Duodenal mucosa (tissue), 2 donors: ENCODE data around the gene RFPL1.

Experiments
- H3K27ac ChIP-seq: one replicate; pipeline ENCODE4 v1.7.0; 2013; ENCODE audit warnings: low read depth, low read length
- H3K27me3 ChIP-seq, 2 donors: one replicate each; pipeline ENCODE4 v1.7.0; 2013; ENCODE audit warnings: low read length in 2 of 2, control low read depth in 1 of 2; ENCODE audit not compliant: insufficient read depth in 2 of 2, control insufficient read depth in 1 of 2
- H3K36me3 ChIP-seq, 2 donors: one replicate each; pipeline ENCODE4 v1.7.0; 2013; ENCODE audit warnings: low read length in 2 of 2, control low read depth in 1 of 2; ENCODE audit not compliant: insufficient read depth in 2 of 2, control insufficient read depth in 1 of 2
- H3K4me1 ChIP-seq, 2 donors: one replicate each; pipeline ENCODE4 v1.7.0; 2013; ENCODE audit warnings: low read length in 2 of 2, control low read depth in 1 of 2; ENCODE audit not compliant: insufficient read depth in 2 of 2, control insufficient read depth in 1 of 2
- H3K4me3 ChIP-seq, 2 donors: one replicate each; pipeline ENCODE4 v1.7.0; 2013; ENCODE audit warnings: low read length in 2 of 2, low read depth in 1 of 2
- H3K9ac ChIP-seq, 2 donors: one replicate each; pipeline ENCODE4 v1.7.0; 2013; ENCODE audit warnings: low read length in 2 of 2, low read depth in 1 of 2
- H3K9me3 ChIP-seq, 2 donors: one replicate each; pipeline ENCODE4 v1.7.0; 2013; ENCODE audit warnings: low read length in 2 of 2, control low read depth in 1 of 2; ENCODE audit not compliant: control insufficient read depth in 1 of 2

RFPL1 gene

GRCh38 chr22:29435236-29436136 is 2.9 kb upstream of the RFPL1 start:
- H3K9me3 ChIP-seq = no peaks in the 10 kb centered on the region
- no peaks in the 10 kb centered on the region for H3K4me1 ChIP-seq
- no peak overlapping the region for H3K4me3 ChIP-seq
- H3K27ac ChIP-seq = no peak overlapping the region
- H3K27me3 ChIP-seq = peaks cover 12 to 19% of the 10 kb centered on the region in 2 donors
- H3K36me3 ChIP-seq = no peaks in the 10 kb centered on the region
- no peak overlapping the region for H3K9ac ChIP-seq

GRCh38 chr22:29442976-29443375 is 4.6 kb downstream of the RFPL1 start:
- H3K9me3 ChIP-seq = no peaks in the 10 kb centered on the region
- H3K4me3 ChIP-seq = no peak overlapping the region
- H3K4me1 ChIP-seq = no peaks in the 10 kb centered on the region
- no peak overlapping the region for H3K9ac ChIP-seq
- no peaks in the 10 kb centered on the region for H3K27me3 ChIP-seq
- H3K27ac ChIP-seq = no peak overlapping the region
- no peaks in the 10 kb centered on the region for H3K36me3 ChIP-seq

GRCh38 chr22:29443452-29443851 is 5.1 kb downstream of the RFPL1 start:
- Histone ChIP-seq H3K9me3 (no peaks in the 10 kb centered on the region), H3K4me3 (no peak overlapping the region), H3K4me1 (no peaks in the 10 kb centered on the region), H3K27me3 (no peaks in the 10 kb centered on the region), H3K27ac (no peak overlapping the region), H3K36me3 (no peaks in the 10 kb centered on the region), H3K9ac (no peak overlapping the region)

- H3K9me3 ChIP-seq = no peaks in the 10 kb centered on the region
- no peak overlapping the region for H3K4me3 ChIP-seq
- H3K36me3 ChIP-seq = no peaks in the 10 kb centered on the region
- H3K4me1 ChIP-seq = no peaks in the 10 kb centered on the region
- no peaks in the 10 kb centered on the region for H3K27me3 ChIP-seq
- no peak overlapping the region for H3K27ac ChIP-seq
- H3K9ac ChIP-seq = no peak overlapping the region
Measured at GRCh38 chr22:29443861-29444792, 5.7 kb downstream of the RFPL1 start.

GRCh38 chr22:29445508-29445907 is 7.1 kb downstream of the RFPL1 start:
- Histone ChIP-seq H3K9me3 (no peaks in the 10 kb centered on the region), H3K36me3 (no peaks in the 10 kb centered on the region), H3K4me1 (no peaks in the 10 kb centered on the region), H3K27ac (no peak overlapping the region), H3K9ac (no peak overlapping the region), H3K27me3 (no peaks in the 10 kb centered on the region), H3K4me3 (no peak overlapping the region)

- Histone ChIP-seq H3K9me3 (no peaks in the 10 kb centered on the region), H3K4me1 (no peaks in the 10 kb centered on the region), H3K27me3 (no peaks in the 10 kb centered on the region), H3K27ac (no peak overlapping the region), H3K9ac (no peak overlapping the region), H3K36me3 (no peaks in the 10 kb centered on the region), H3K4me3 (no peak overlapping the region)
Measured at GRCh38 chr22:29447906-29448305, 9.5 kb downstream of the RFPL1 start.

GRCh38 chr22:29449296-29449875 is 11.0 kb downstream of the RFPL1 start:
- no peak overlapping the region for H3K27ac ChIP-seq
- H3K4me1 ChIP-seq = no peaks in the 10 kb centered on the region
- H3K9ac ChIP-seq = no peak overlapping the region
- no peaks in the 10 kb centered on the region for H3K9me3 ChIP-seq
- H3K36me3 ChIP-seq = no peaks in the 10 kb centered on the region
- no peak overlapping the region for H3K4me3 ChIP-seq
- no peaks in the 10 kb centered on the region for H3K27me3 ChIP-seq

GRCh38 chr22:29450222-29450621 is 11.8 kb downstream of the RFPL1 start:
- H3K27ac ChIP-seq = no peak overlapping the region
- no peaks in the 10 kb centered on the region for H3K4me1 ChIP-seq
- no peak overlapping the region for H3K4me3 ChIP-seq
- H3K9ac ChIP-seq = no peak overlapping the region
- no peaks in the 10 kb centered on the region for H3K36me3 ChIP-seq
- no peaks in the 10 kb centered on the region for H3K9me3 ChIP-seq
- H3K27me3 ChIP-seq = no peaks in the 10 kb centered on the region

- Histone ChIP-seq H3K27ac (no peak overlapping the region), H3K36me3 (no peaks in the 10 kb centered on the region), H3K27me3 (no peaks in the 10 kb centered on the region), H3K4me3 (no peak overlapping the region), H3K9me3 (no peaks in the 10 kb centered on the region), H3K4me1 (no peaks in the 10 kb centered on the region), H3K9ac (no peak overlapping the region)
Measured at GRCh38 chr22:29451863-29452262, 13.5 kb downstream of the RFPL1 start.

GRCh38 chr22:29454276-29454675 is 15.9 kb downstream of the RFPL1 start:
- no peak overlapping the region for H3K27ac ChIP-seq
- no peak overlapping the region for H3K4me3 ChIP-seq
- H3K9ac ChIP-seq = no peak overlapping the region
- H3K4me1 ChIP-seq = no peaks in the 10 kb centered on the region
- H3K36me3 ChIP-seq = no peaks in the 10 kb centered on the region
- H3K27me3 ChIP-seq = no peaks in the 10 kb centered on the region
- no peaks in the 10 kb centered on the region for H3K9me3 ChIP-seq
